ENCODE data around the gene ADAMTS19.

ADAMTS19 gene

GRCh38 chr5:129696636-129697035 is 236.5 kb downstream of the ADAMTS19 start:
- Mint-ChIP-seq H3K4me1 (ENCODE audit: low read depth) (no peaks in the 10 kb centered on the region), H3K9me3 (no peaks in the 10 kb centered on the region), H3K27ac (no peak overlapping the region), H3K27me3 (ENCODE audit: low read depth) (no peaks in the 10 kb centered on the region), H3K36me3 (ENCODE audit: low read depth) (no peaks in the 10 kb centered on the region), H3K4me3 (no peak overlapping the region)
- DNase-seq (ENCODE audit: low spot score), result no peak

- no peaks in the 10 kb centered on the region for H3K4me1 Mint-ChIP-seq (ENCODE audit: low read depth)
- no peak for DNase-seq (ENCODE audit: low spot score)
- H3K27me3 Mint-ChIP-seq (ENCODE audit: low read depth), result no peaks in the 10 kb centered on the region
- no peak overlapping the region for H3K4me3 Mint-ChIP-seq
- H3K36me3 Mint-ChIP-seq (ENCODE audit: low read depth), result no peaks in the 10 kb centered on the region
- no peaks in the 10 kb centered on the region for H3K9me3 Mint-ChIP-seq
- H3K27ac Mint-ChIP-seq, result no peak overlapping the region
These were observed 238.6 kb downstream of the ADAMTS19 start for GRCh38 chr5:129698661-129699060.

GRCh38 chr5:129716235-129716634 is 256.1 kb downstream of the ADAMTS19 start:
- H3K27me3 Mint-ChIP-seq (ENCODE audit: low read depth), result no peaks in the 10 kb centered on the region
- H3K27ac Mint-ChIP-seq, result no peak overlapping the region
- no peak overlapping the region for H3K4me3 Mint-ChIP-seq
- H3K4me1 Mint-ChIP-seq (ENCODE audit: low read depth), result no peaks in the 10 kb centered on the region
- no peaks in the 10 kb centered on the region for H3K36me3 Mint-ChIP-seq (ENCODE audit: low read depth)
- H3K9me3 Mint-ChIP-seq, result no peaks in the 10 kb centered on the region
- no peak for DNase-seq (ENCODE audit: low spot score)

GRCh38 chr5:129716651-129717050 is 256.6 kb downstream of the ADAMTS19 start:
- Mint-ChIP-seq H3K4me3 (no peak overlapping the region), H3K9me3 (no peaks in the 10 kb centered on the region), H3K36me3 (ENCODE audit: low read depth) (no peaks in the 10 kb centered on the region), H3K27me3 (ENCODE audit: low read depth) (no peaks in the 10 kb centered on the region), H3K27ac (no peak overlapping the region), H3K4me1 (ENCODE audit: low read depth) (no peaks in the 10 kb centered on the region)
- no peak for DNase-seq (ENCODE audit: low spot score)

GRCh38 chr5:129717751-129718310 is 257.7 kb downstream of the ADAMTS19 start:
- no peak for DNase-seq (ENCODE audit: low spot score)
- Mint-ChIP-seq H3K36me3 (ENCODE audit: low read depth) (no peaks in the 10 kb centered on the region), H3K27ac (no peak overlapping the region), H3K4me1 (ENCODE audit: low read depth) (no peaks in the 10 kb centered on the region), H3K4me3 (no peak overlapping the region), H3K27me3 (ENCODE audit: low read depth) (no peaks in the 10 kb centered on the region), H3K9me3 (no peaks in the 10 kb centered on the region)

GRCh38 chr5:129718471-129719090 is 258.5 kb downstream of the ADAMTS19 start:
- no peak overlapping the region for H3K4me3 Mint-ChIP-seq
- H3K36me3 Mint-ChIP-seq (ENCODE audit: low read depth), result no peaks in the 10 kb centered on the region
- DNase-seq (ENCODE audit: low spot score), result no peak
- H3K27me3 Mint-ChIP-seq (ENCODE audit: low read depth), result no peaks in the 10 kb centered on the region
- no peaks in the 10 kb centered on the region for H3K4me1 Mint-ChIP-seq (ENCODE audit: low read depth)
- no peak overlapping the region for H3K27ac Mint-ChIP-seq
- no peaks in the 10 kb centered on the region for H3K9me3 Mint-ChIP-seq

- no peaks in the 10 kb centered on the region for H3K27me3 Mint-ChIP-seq (ENCODE audit: low read depth)
- H3K9me3 Mint-ChIP-seq, result no peaks in the 10 kb centered on the region
- H3K4me3 Mint-ChIP-seq, result no peak overlapping the region
- no peaks in the 10 kb centered on the region for H3K36me3 Mint-ChIP-seq (ENCODE audit: low read depth)
- DNase-seq (ENCODE audit: low spot score), result no peak
- H3K4me1 Mint-ChIP-seq (ENCODE audit: low read depth), result no peaks in the 10 kb centered on the region
- no peak overlapping the region for H3K27ac Mint-ChIP-seq
These were observed 264.1 kb downstream of the ADAMTS19 start for GRCh38 chr5:129724222-129724621.

GRCh38 chr5:129724647-129725046 is 264.5 kb downstream of the ADAMTS19 start:
- Mint-ChIP-seq H3K4me3 (no peak overlapping the region), H3K4me1 (ENCODE audit: low read depth) (no peaks in the 10 kb centered on the region), H3K27me3 (ENCODE audit: low read depth) (no peaks in the 10 kb centered on the region), H3K9me3 (no peaks in the 10 kb centered on the region), H3K36me3 (ENCODE audit: low read depth) (no peaks in the 10 kb centered on the region), H3K27ac (no peak overlapping the region)
- no peak for DNase-seq (ENCODE audit: low spot score)

- H3K27ac Mint-ChIP-seq, result no peak overlapping the region
- H3K4me3 Mint-ChIP-seq, result no peak overlapping the region
- no peaks in the 10 kb centered on the region for H3K9me3 Mint-ChIP-seq
- H3K4me1 Mint-ChIP-seq (ENCODE audit: low read depth), result no peaks in the 10 kb centered on the region
- no peaks in the 10 kb centered on the region for H3K36me3 Mint-ChIP-seq (ENCODE audit: low read depth)
- DNase-seq (ENCODE audit: low spot score), result no peak
- H3K27me3 Mint-ChIP-seq (ENCODE audit: low read depth), result no peaks in the 10 kb centered on the region
These were observed 279.7 kb downstream of the ADAMTS19 start for GRCh38 chr5:129739773-129740172.

GRCh38 chr5:129743541-129744187 is 283.6 kb downstream of the ADAMTS19 start:
- no peak overlapping the region for H3K4me3 Mint-ChIP-seq

GRCh38 chr5:129745997-129746396 is 285.9 kb downstream of the ADAMTS19 start:
- no peaks in the 10 kb centered on the region for H3K27me3 Mint-ChIP-seq (ENCODE audit: low read depth)
- H3K4me1 Mint-ChIP-seq (ENCODE audit: low read depth), result no peaks in the 10 kb centered on the region
- H3K27ac Mint-ChIP-seq, result no peak overlapping the region
- no peak for DNase-seq (ENCODE audit: low spot score)
- H3K9me3 Mint-ChIP-seq, result no peaks in the 10 kb centered on the region
- no peaks in the 10 kb centered on the region for H3K36me3 Mint-ChIP-seq (ENCODE audit: low read depth)
- H3K4me3 Mint-ChIP-seq, result no peak overlapping the region

More at GRCh38 chr5:129743541-129744187, 283.6 kb downstream of the ADAMTS19 start:
- no peak for DNase-seq (ENCODE audit: low spot score)
- H3K4me1 Mint-ChIP-seq (ENCODE audit: low read depth), result no peaks in the 10 kb centered on the region
- H3K27me3 Mint-ChIP-seq (ENCODE audit: low read depth), result no peaks in the 10 kb centered on the region
- H3K27ac Mint-ChIP-seq, result no peak overlapping the region
- no peaks in the 10 kb centered on the region for H3K36me3 Mint-ChIP-seq (ENCODE audit: low read depth)
- H3K9me3 Mint-ChIP-seq, result no peaks in the 10 kb centered on the region

GRCh38 chr5:129746876-129747275 is 286.8 kb downstream of the ADAMTS19 start:
- DNase-seq (ENCODE audit: low spot score), result no peak
- Mint-ChIP-seq H3K27me3 (ENCODE audit: low read depth) (no peaks in the 10 kb centered on the region), H3K9me3 (no peaks in the 10 kb centered on the region), H3K27ac (no peak overlapping the region), H3K4me1 (ENCODE audit: low read depth) (no peaks in the 10 kb centered on the region), H3K4me3 (no peak overlapping the region), H3K36me3 (ENCODE audit: low read depth) (no peaks in the 10 kb centered on the region)

GRCh38 chr5:129747572-129748407 is 287.7 kb downstream of the ADAMTS19 start, which contains the start of gene MINAR2:
Gene MINAR2, plus strand, starts transcription at chr5:129748094. Its CDS starts 97 bp downstream, at chr5:129748191.
- H3K36me3 Mint-ChIP-seq (ENCODE audit: low read depth), result no peaks in the 10 kb centered on the region
- H3K27ac Mint-ChIP-seq, result no peak within 1 kb of the TSS
- H3K4me3 Mint-ChIP-seq, result no peak within 1 kb of the TSS
- H3K4me1 Mint-ChIP-seq (ENCODE audit: low read depth), result no peaks in the 10 kb centered on the region
- no peaks in the 10 kb centered on the region for H3K9me3 Mint-ChIP-seq
- no peak for DNase-seq (ENCODE audit: low spot score)
- H3K27me3 Mint-ChIP-seq (ENCODE audit: low read depth), result no peaks in the 10 kb centered on the region

Data from T-helper 2 cell treated with Interferon-gamma antibody and Interleukin-4, amounts not matched to agents 5 μg/mL and 100 μg/mL, for 36 hours (primary cell).